Measurements from ENCODE around the gene LCE1D. TPM values are rescaled to one million over a fixed set of nuclear protein-coding genes. Genes with fewer than 3 reads are reported as not detected.

Gene LCE1D
- total and polyA plus RNA-seq, 2 donors, result 0.27 TPM; not detected in 1

GRCh38 chr1:152761609-152762213 lies 34.8 kb upstream of the LCE1D start:
- H3K4me3 ChIP-seq (ENCODE audit: low read length in 2 of 2), result no peak overlapping the region
- H3K36me3 ChIP-seq (ENCODE audit: control insufficient read depth in 2 of 2, insufficient read depth in 2 of 2, low read length in 1 of 2), result no peaks in the 10 kb centered on the region
- no peak for DNase-seq (ENCODE audit: low read depth in 6 of 9, low spot score in 9 of 9)
- H3K9me3 ChIP-seq (ENCODE audit: control insufficient read depth in 2 of 2, insufficient read depth in 1 of 2, low read length in 1 of 2), result no peaks in the 10 kb centered on the region
- H3K27ac ChIP-seq (ENCODE audit: low read depth in 1 of 2, low read length in 1 of 2), result no peak overlapping the region
- WGBS, result 95% methylated on average over 3 of the region's 3 CpGs
- H3K27me3 ChIP-seq (ENCODE audit: control insufficient read depth in 2 of 2, insufficient read depth in 1 of 2, low read length in 1 of 2), result no peaks in the 10 kb centered on the region
- H3K4me1 ChIP-seq (ENCODE audit: control insufficient read depth in 2 of 2, insufficient read depth in 2 of 2, low read length in 2 of 2), result no peaks in the 10 kb centered on the region

- no peak for DNase-seq (ENCODE audit: low read depth in 6 of 9, low spot score in 9 of 9)
- H3K27me3 ChIP-seq (ENCODE audit: control insufficient read depth in 2 of 2, insufficient read depth in 1 of 2, low read length in 1 of 2), result no peaks in the 10 kb centered on the region
- WGBS, result 59% methylated on average over 8 of the region's 8 CpGs
- H3K4me3 ChIP-seq (ENCODE audit: low read length in 2 of 2), result no peak overlapping the region
- H3K27ac ChIP-seq (ENCODE audit: low read depth in 1 of 2, low read length in 1 of 2), result no peak overlapping the region
- no peaks in the 10 kb centered on the region for H3K36me3 ChIP-seq (ENCODE audit: control insufficient read depth in 2 of 2, insufficient read depth in 2 of 2, low read length in 1 of 2)
- H3K4me1 ChIP-seq (ENCODE audit: control insufficient read depth in 2 of 2, insufficient read depth in 2 of 2, low read length in 2 of 2), result no peaks in the 10 kb centered on the region
- no peaks in the 10 kb centered on the region for H3K9me3 ChIP-seq (ENCODE audit: control insufficient read depth in 2 of 2, insufficient read depth in 1 of 2, low read length in 1 of 2)
Observed at GRCh38 chr1:152768847-152769533, 27.5 kb upstream of the LCE1D start.

DNA sequence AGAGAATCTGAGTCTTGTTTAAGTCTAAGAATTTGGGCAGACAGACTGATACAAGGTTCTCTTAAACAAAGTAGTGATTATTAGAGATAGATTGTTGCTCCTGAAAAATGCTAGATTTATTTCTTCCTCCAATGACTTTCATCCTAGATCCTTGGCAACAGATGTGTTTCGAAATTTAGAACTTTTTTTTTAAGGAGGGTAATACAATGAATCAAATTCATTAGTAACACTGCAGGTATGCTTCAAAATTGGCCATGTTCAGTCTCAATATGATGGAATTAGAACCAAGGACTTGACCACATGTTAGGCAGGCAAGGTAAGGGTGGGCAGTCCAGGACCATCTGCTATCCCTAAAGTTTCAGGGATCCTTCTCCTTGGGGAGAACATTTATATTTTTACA lies 26.1 kb upstream of the LCE1D start:
- no peaks in the 10 kb centered on the region for H3K9me3 ChIP-seq (ENCODE audit: control insufficient read depth in 2 of 2, insufficient read depth in 1 of 2, low read length in 1 of 2)
- no peak for DNase-seq (ENCODE audit: low read depth in 6 of 9, low spot score in 9 of 9)
- H3K36me3 ChIP-seq (ENCODE audit: control insufficient read depth in 2 of 2, insufficient read depth in 2 of 2, low read length in 1 of 2), result no peaks in the 10 kb centered on the region
- no peaks in the 10 kb centered on the region for H3K4me1 ChIP-seq (ENCODE audit: control insufficient read depth in 2 of 2, insufficient read depth in 2 of 2, low read length in 2 of 2)
- no peaks in the 10 kb centered on the region for H3K27me3 ChIP-seq (ENCODE audit: control insufficient read depth in 2 of 2, insufficient read depth in 1 of 2, low read length in 1 of 2)
- no peak overlapping the region for H3K27ac ChIP-seq (ENCODE audit: low read depth in 1 of 2, low read length in 1 of 2)
- H3K4me3 ChIP-seq (ENCODE audit: low read length in 2 of 2), result no peak overlapping the region
- 87% methylated on average over 1 of the region's 1 CpG for WGBS

GRCh38 chr1:152774875-152775274 lies 21.6 kb upstream of the LCE1D start, which contains the start of gene LCE1F:
TSS of gene LCE1F (plus strand) at chr1:152775140. CDS start at chr1:152776372, 1,232 bp downstream.
- no peaks in the 10 kb centered on the region for H3K36me3 ChIP-seq (ENCODE audit: control insufficient read depth in 2 of 2, insufficient read depth in 2 of 2, low read length in 1 of 2)
- no peak for DNase-seq (ENCODE audit: low read depth in 6 of 9, low spot score in 9 of 9)
- H3K9me3 ChIP-seq (ENCODE audit: control insufficient read depth in 2 of 2, insufficient read depth in 1 of 2, low read length in 1 of 2), result no peaks in the 10 kb centered on the region
- no peak within 1 kb of the TSS for H3K27ac ChIP-seq (ENCODE audit: low read depth in 1 of 2, low read length in 1 of 2)
- H3K4me1 ChIP-seq (ENCODE audit: control insufficient read depth in 2 of 2, insufficient read depth in 2 of 2, low read length in 2 of 2), result no peaks in the 10 kb centered on the region
- no peaks in the 10 kb centered on the region for H3K27me3 ChIP-seq (ENCODE audit: control insufficient read depth in 2 of 2, insufficient read depth in 1 of 2, low read length in 1 of 2)
- 78% methylated on average over 6 of the region's 6 CpGs for WGBS
- no peak within 1 kb of the TSS for H3K4me3 ChIP-seq (ENCODE audit: low read length in 2 of 2)

GRCh38 chr1:152776361-152776760 lies 20.2 kb upstream of the LCE1D start:
- Histone ChIP-seq H3K4me3 (ENCODE audit: low read length in 2 of 2) (no peak overlapping the region), H3K27me3 (ENCODE audit: control insufficient read depth in 2 of 2, insufficient read depth in 1 of 2, low read length in 1 of 2) (no peaks in the 10 kb centered on the region), H3K27ac (ENCODE audit: low read depth in 1 of 2, low read length in 1 of 2) (no peak overlapping the region), H3K9me3 (ENCODE audit: control insufficient read depth in 2 of 2, insufficient read depth in 1 of 2, low read length in 1 of 2) (no peaks in the 10 kb centered on the region), H3K36me3 (ENCODE audit: control insufficient read depth in 2 of 2, insufficient read depth in 2 of 2, low read length in 1 of 2) (no peaks in the 10 kb centered on the region), H3K4me1 (ENCODE audit: control insufficient read depth in 2 of 2, insufficient read depth in 2 of 2, low read length in 2 of 2) (no peaks in the 10 kb centered on the region)
- DNase-seq (ENCODE audit: low read depth in 6 of 9, low spot score in 9 of 9), result no peak
- WGBS, result 88% methylated on average over 11 of the region's 11 CpGs

DNA sequence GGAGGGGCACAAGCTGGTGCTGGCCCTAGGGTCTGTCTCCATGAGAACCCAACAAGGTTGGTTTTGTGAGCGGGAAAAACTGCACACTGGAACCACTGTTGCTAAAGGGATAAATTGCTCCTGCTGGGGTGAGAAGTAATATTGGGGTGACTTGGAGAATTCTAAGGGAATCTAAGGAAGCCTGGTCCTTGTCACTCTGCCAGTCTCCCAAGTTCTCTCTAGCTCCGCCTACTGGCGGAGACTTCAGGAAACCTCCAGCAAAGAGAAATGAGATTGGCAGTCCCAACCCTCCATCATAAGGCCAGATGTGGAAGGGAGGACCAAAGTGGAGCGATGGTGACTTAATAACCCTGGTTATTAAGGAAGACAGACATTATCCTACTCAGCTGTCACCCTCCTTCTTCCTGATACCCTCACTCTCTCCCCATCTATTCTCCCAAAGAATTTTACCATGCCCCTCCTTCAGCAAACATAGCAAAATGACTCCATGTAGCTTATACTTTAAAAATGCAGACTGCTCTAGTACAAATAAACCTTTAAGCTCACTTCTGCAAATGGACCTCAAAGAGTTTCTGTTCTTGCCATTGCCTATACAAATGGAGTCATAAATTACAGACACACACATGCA lies 18.9 kb upstream of the LCE1D start:
- Histone ChIP-seq H3K4me1 (ENCODE audit: control insufficient read depth in 2 of 2, insufficient read depth in 2 of 2, low read length in 2 of 2) (no peaks in the 10 kb centered on the region), H3K36me3 (ENCODE audit: control insufficient read depth in 2 of 2, insufficient read depth in 2 of 2, low read length in 1 of 2) (no peaks in the 10 kb centered on the region), H3K27me3 (ENCODE audit: control insufficient read depth in 2 of 2, insufficient read depth in 1 of 2, low read length in 1 of 2) (no peaks in the 10 kb centered on the region), H3K27ac (ENCODE audit: low read depth in 1 of 2, low read length in 1 of 2) (no peak overlapping the region), H3K4me3 (ENCODE audit: low read length in 2 of 2) (no peak overlapping the region), H3K9me3 (ENCODE audit: control insufficient read depth in 2 of 2, insufficient read depth in 1 of 2, low read length in 1 of 2) (no peaks in the 10 kb centered on the region)
- WGBS, result 65% methylated on average over 4 of the region's 4 CpGs
- DNase-seq (ENCODE audit: low read depth in 6 of 9, low spot score in 9 of 9), result peak in 2 of 9 donors; percentile 7 to 8

DNA sequence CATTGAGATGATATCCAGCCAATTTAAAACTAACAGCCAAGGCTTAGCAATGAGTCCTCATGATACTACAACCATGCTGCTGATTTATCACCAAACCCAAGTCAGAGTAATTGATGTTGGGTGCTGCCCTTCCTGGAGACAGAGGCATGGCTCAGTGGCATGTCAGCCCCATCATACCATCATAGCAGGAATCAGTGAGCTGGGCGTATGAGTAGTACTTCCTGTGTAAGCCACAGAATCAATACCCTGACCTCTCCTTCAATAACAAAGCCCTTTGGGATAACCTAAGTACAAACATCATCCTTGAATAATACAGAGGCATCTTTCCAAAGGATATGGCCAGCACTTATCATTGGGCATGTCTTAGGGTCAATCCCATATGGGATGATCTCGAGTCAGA lies 13.4 kb upstream of the LCE1D start:
- H3K27ac ChIP-seq (ENCODE audit: low read depth in 1 of 2, low read length in 1 of 2), result no peak overlapping the region
- H3K36me3 ChIP-seq (ENCODE audit: control insufficient read depth in 2 of 2, insufficient read depth in 2 of 2, low read length in 1 of 2), result no peaks in the 10 kb centered on the region
- H3K27me3 ChIP-seq (ENCODE audit: control insufficient read depth in 2 of 2, insufficient read depth in 1 of 2, low read length in 1 of 2), result no peaks in the 10 kb centered on the region
- H3K4me1 ChIP-seq (ENCODE audit: control insufficient read depth in 2 of 2, insufficient read depth in 2 of 2, low read length in 2 of 2), result no peaks in the 10 kb centered on the region
- WGBS, result 71% methylated on average over 2 of the region's 2 CpGs
- no peaks in the 10 kb centered on the region for H3K9me3 ChIP-seq (ENCODE audit: control insufficient read depth in 2 of 2, insufficient read depth in 1 of 2, low read length in 1 of 2)
- no peak overlapping the region for H3K4me3 ChIP-seq (ENCODE audit: low read length in 2 of 2)
- DNase-seq (ENCODE audit: low read depth in 6 of 9, low spot score in 9 of 9), result no peak

DNA sequence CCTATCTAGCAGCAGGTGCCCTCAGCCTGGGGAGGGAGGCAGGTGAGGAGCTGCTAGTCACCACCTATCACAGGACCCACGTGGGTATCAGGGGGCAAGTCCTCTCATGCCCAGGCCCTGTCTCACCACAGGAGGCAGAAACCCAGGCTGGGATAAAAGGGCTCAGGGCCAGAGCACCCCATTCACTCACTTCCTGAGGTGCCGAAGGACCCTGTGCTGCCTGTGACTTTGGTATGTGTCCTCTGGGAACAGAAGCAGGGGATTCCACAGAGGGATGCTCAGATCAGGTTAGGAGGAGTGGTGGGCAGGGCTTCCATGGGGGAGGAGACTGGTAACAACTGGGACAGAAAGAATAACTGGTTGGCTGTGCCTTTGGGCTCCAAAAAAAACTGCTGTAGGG lies 10.4 kb upstream of the LCE1D start, which contains the start of gene LCE1E:
Gene LCE1E (plus strand): TSS at position 181 of the 400 bp plus-strand sequence. CDS start 1,043 bp downstream, outside the sequence.
- no peak within 1 kb of the TSS for H3K27ac ChIP-seq (ENCODE audit: low read depth in 1 of 2, low read length in 1 of 2)
- no peaks in the 10 kb centered on the region for H3K36me3 ChIP-seq (ENCODE audit: control insufficient read depth in 2 of 2, insufficient read depth in 2 of 2, low read length in 1 of 2)
- WGBS, result 61% methylated on average over 2 of the region's 2 CpGs
- H3K9me3 ChIP-seq (ENCODE audit: control insufficient read depth in 2 of 2, insufficient read depth in 1 of 2, low read length in 1 of 2), result no peaks in the 10 kb centered on the region
- DNase-seq (ENCODE audit: low read depth in 6 of 9, low spot score in 9 of 9), result no peak
- no peaks in the 10 kb centered on the region for H3K27me3 ChIP-seq (ENCODE audit: control insufficient read depth in 2 of 2, insufficient read depth in 1 of 2, low read length in 1 of 2)
- no peaks in the 10 kb centered on the region for H3K4me1 ChIP-seq (ENCODE audit: control insufficient read depth in 2 of 2, insufficient read depth in 2 of 2, low read length in 2 of 2)
- H3K4me3 ChIP-seq (ENCODE audit: low read length in 2 of 2), result no peak within 1 kb of the TSS

DNA sequence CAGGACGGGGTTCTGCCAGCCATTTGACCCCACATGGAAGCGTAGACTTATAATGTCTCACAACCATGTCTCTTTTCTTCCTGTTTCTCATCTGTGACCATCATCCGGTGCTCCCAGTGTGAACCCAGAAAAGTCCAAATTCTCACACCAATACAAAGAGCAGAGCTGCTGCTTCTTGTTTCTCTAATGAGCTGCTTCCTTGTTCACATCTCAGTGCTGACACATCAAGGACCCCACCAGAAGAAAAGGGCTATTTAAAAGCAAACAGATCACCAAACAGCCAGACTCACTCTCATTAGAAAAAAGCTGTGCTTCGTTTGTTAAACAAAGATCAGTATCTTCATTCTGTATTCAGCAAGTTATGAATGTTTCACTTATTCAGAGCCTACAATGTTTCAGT lies 835 bp upstream of the LCE1D start:
- Histone ChIP-seq H3K27ac (ENCODE audit: low read depth in 1 of 2, low read length in 1 of 2) (no peak overlapping the region), H3K4me1 (ENCODE audit: control insufficient read depth in 2 of 2, insufficient read depth in 2 of 2, low read length in 2 of 2) (no peaks in the 10 kb centered on the region), H3K36me3 (ENCODE audit: control insufficient read depth in 2 of 2, insufficient read depth in 2 of 2, low read length in 1 of 2) (no peaks in the 10 kb centered on the region), H3K4me3 (ENCODE audit: low read length in 2 of 2) (no peak overlapping the region), H3K9me3 (ENCODE audit: control insufficient read depth in 2 of 2, insufficient read depth in 1 of 2, low read length in 1 of 2) (no peaks in the 10 kb centered on the region), H3K27me3 (ENCODE audit: control insufficient read depth in 2 of 2, insufficient read depth in 1 of 2, low read length in 1 of 2) (no peaks in the 10 kb centered on the region)
- no peak for DNase-seq (ENCODE audit: low read depth in 6 of 9, low spot score in 9 of 9)
- 75% methylated on average over 4 of the region's 4 CpGs for WGBS

Data from thymus (tissue), 11 donors.